ENCODE data around the gene CBFB. TPM values are rescaled to one million over a fixed set of nuclear protein-coding genes. Genes with fewer than 3 reads are reported as not detected.

Gene CBFB
- total RNA-seq, 1 experiment from 2014 or later: 185 TPM

DNA sequence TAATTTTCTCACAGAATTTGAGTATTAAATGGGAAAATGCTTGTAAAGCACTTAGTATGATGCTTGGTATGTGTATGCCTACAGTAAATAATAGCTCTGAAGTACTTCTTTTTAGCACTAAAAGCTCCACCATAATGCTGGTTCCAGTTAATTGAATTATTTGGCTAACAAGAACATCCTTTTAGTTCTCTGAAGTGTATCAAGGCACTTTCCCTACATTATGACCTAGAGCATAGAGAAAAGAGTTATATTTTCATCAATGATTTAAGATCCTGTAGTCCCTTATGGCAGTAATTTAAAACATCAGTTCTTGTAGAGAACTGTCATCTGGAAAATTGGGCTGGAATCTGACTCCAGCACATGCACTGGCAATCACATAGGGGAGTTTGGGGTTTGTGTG is 58.9 kb downstream of the CBFB start:
- Histone ChIP-seq H3K36me3 (ENCODE audit: insufficient read depth, low read length, poor library complexity, severe bottlenecking) (peaks cover 6% of the 10 kb centered on the region), H3K4me3 (ENCODE audit: low read depth, low read length, poor library complexity, severe bottlenecking) (no peak overlapping the region), H3K27me3 (replicated peaks; ENCODE audit: insufficient read depth, low read depth, low read length, poor library complexity) (no peaks in the 10 kb centered on the region), H3K4me1 (ENCODE audit: insufficient read depth, low read length, poor library complexity, severe bottlenecking) (peaks cover 22% of the 10 kb centered on the region), H3K27ac (ENCODE audit: low read depth, low read length, poor library complexity, severe bottlenecking) (peak overlapping the region; percentile 21), H3K9me3 (ENCODE audit: low read depth, low read length, poor library complexity, severe bottlenecking) (no peaks in the 10 kb centered on the region)
- BruUV-seq (replicated peaks): no TSS peak
- DNase-seq (ENCODE audit: low spot score): peak; percentile 22
- no peak for TF ChIP-seq EZH2 (IDR thresholded peaks at IDR 0.05; ENCODE audit: borderline replicate concordance, low read depth, low read length, poor library complexity, severe bottlenecking)
- TF ChIP-seq, protein P1, sequence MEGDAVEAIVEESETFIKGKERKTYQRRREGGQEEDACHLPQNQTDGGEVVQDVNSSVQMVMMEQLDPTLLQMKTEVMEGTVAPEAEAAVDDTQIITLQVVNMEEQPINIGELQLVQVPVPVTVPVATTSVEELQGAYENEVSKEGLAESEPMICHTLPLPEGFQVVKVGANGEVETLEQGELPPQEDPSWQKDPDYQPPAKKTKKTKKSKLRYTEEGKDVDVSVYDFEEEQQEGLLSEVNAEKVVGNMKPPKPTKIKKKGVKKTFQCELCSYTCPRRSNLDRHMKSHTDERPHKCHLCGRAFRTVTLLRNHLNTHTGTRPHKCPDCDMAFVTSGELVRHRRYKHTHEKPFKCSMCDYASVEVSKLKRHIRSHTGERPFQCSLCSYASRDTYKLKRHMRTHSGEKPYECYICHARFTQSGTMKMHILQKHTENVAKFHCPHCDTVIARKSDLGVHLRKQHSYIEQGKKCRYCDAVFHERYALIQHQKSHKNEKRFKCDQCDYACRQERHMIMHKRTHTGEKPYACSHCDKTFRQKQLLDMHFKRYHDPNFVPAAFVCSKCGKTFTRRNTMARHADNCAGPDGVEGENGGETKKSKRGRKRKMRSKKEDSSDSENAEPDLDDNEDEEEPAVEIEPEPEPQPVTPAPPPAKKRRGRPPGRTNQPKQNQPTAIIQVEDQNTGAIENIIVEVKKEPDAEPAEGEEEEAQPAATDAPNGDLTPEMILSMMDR (conservative IDR thresholded peaks at IDR 0.05; ENCODE audit: low read depth, low read length): no peak
- ChIA-PET CTCF (no interaction called here), POLR2A (ENCODE audit: low non-redundant PET) (no interaction called here)
- intact Hi-C loops (cut with micrococcal nuclease; ENCODE audit: unreplicated experiment): no loop called here

DNA sequence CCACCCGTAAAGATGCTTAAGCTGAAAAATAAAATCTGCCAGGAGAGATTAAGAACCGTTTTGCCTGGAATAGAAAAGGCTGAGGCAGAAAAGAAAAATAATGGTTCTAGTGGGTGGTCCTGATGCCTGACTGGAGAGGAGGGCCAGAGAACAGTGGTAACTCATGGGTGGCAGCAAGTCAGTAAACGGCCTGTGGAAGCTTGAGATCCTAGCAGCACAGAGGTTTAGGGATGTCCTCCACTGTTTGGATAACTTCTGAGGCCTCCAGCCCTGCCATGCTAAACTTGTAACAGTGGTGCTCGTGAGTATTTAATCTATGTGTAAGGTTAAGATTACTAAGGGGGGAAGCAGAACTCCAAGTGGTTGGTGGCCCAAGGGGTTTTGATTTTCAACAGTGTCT is 59.6 kb downstream of the CBFB start:
- H3K27ac ChIP-seq (ENCODE audit: low read depth, low read length, poor library complexity, severe bottlenecking): peak overlapping the region; percentile 21
- POLR2A ChIA-PET (ENCODE audit: low non-redundant PET): no interaction called here
- H3K9me3 ChIP-seq (ENCODE audit: low read depth, low read length, poor library complexity, severe bottlenecking): no peaks in the 10 kb centered on the region
- DNase-seq (ENCODE audit: low spot score): no peak
- H3K4me3 ChIP-seq (ENCODE audit: low read depth, low read length, poor library complexity, severe bottlenecking): no peak overlapping the region
- BruUV-seq (replicated peaks): no TSS peak
- TF ChIP-seq, protein P1 (conservative IDR thresholded peaks at IDR 0.05; ENCODE audit: low read depth, low read length): no peak
- TF ChIP-seq EZH2 (IDR thresholded peaks at IDR 0.05; ENCODE audit: borderline replicate concordance, low read depth, low read length, poor library complexity, severe bottlenecking): no peak
- intact Hi-C loops (cut with micrococcal nuclease; ENCODE audit: unreplicated experiment): no loop called here
- H3K36me3 ChIP-seq (ENCODE audit: insufficient read depth, low read length, poor library complexity, severe bottlenecking): peaks cover 8% of the 10 kb centered on the region
- H3K27me3 ChIP-seq (replicated peaks; ENCODE audit: insufficient read depth, low read depth, low read length, poor library complexity): no peaks in the 10 kb centered on the region
- CTCF ChIA-PET: no interaction called here
- H3K4me1 ChIP-seq (ENCODE audit: insufficient read depth, low read length, poor library complexity, severe bottlenecking): peaks cover 22% of the 10 kb centered on the region

DNA sequence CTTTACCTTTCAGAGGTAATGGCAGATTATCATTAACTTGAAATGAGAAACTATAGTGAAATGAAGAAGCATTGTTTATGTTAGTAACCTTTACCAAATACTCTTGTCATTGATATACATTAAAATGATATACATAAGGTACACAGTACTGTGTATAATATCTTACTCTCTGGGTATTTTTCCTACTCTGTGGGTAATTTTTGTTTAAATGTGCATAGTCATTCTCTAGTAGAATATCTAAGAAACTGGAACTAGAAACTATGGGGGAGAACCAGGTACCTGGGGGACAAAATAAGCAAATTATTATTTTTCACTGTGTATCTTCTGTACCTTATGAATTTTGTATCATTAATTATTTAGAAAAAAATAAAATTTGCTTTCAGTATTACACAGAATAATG is 60.2 kb downstream of the CBFB start:
- BruUV-seq (replicated peaks): no TSS peak
- H3K4me3 ChIP-seq (ENCODE audit: low read depth, low read length, poor library complexity, severe bottlenecking): no peak overlapping the region

More for the DNA sequence above, 60.2 kb downstream of the CBFB start:
- H3K27me3 ChIP-seq (replicated peaks; ENCODE audit: insufficient read depth, low read depth, low read length, poor library complexity): no peaks in the 10 kb centered on the region
- peaks cover 10% of the 10 kb centered on the region for H3K36me3 ChIP-seq (ENCODE audit: insufficient read depth, low read length, poor library complexity, severe bottlenecking)
- ChIA-PET POLR2A (ENCODE audit: low non-redundant PET) (no interaction called here), CTCF (no interaction called here)
- H3K9me3 ChIP-seq (ENCODE audit: low read depth, low read length, poor library complexity, severe bottlenecking): no peaks in the 10 kb centered on the region
- intact Hi-C loops (cut with micrococcal nuclease; ENCODE audit: unreplicated experiment): no loop called here
- DNase-seq (ENCODE audit: low spot score): no peak
- no peak overlapping the region for H3K27ac ChIP-seq (ENCODE audit: low read depth, low read length, poor library complexity, severe bottlenecking)
- H3K4me1 ChIP-seq (ENCODE audit: insufficient read depth, low read length, poor library complexity, severe bottlenecking): peaks cover 22% of the 10 kb centered on the region
- TF ChIP-seq EZH2 (IDR thresholded peaks at IDR 0.05; ENCODE audit: borderline replicate concordance, low read depth, low read length, poor library complexity, severe bottlenecking): no peak
- TF ChIP-seq, protein P1 (conservative IDR thresholded peaks at IDR 0.05; ENCODE audit: low read depth, low read length): no peak
